GM12878 (cell line): ENCODE measurements around the gene TRPM6. TPM values are rescaled to one million over a fixed set of nuclear protein-coding genes. Genes with fewer than 3 reads are reported as not detected.

Experiments
- ATAC-seq: fragments of 200-7000 bp; cut with Tn5 transposase; 3 replicates; pipeline ENCODE4 v1.9.1; 2020; ENCODE audit warnings: mild to moderate bottlenecking, moderate library complexity
- BruUV-seq: library from RNA; stranded (reverse); fragments of 400-500 nt; replicated peaks from 2 replicates; lab custom pipeline; 2021; lab: Mats Ljungman, UMichigan
- CTCF ChIA-PET: fragments of 300-600 bp; sonication (Branson Sonifier 250); formaldehyde crosslinking; extraction: SDS; loops from one replicate; lab custom pipeline; 2021; ENCODE audit warnings: inconsistent platforms; lab: Yijun Ruan, JAX
- POLR2A ChIA-PET: fragments of 350-600 bp; formaldehyde crosslinking; extraction: SDS; loops from one replicate; lab custom pipeline; 2021; ENCODE audit warnings: inconsistent platforms; lab: Charles Lee
- RAD21 ChIA-PET: fragments of 300-600 bp; sonication (Branson Sonifier 250); formaldehyde crosslinking; loops from one replicate; lab custom pipeline; 2023; ENCODE audit warnings: antibody characterized with exemption; ENCODE audit not compliant: unreplicated experiment; lab: Charles Lee
- SMC1A ChIA-PET: fragments of 300-600 bp; sonication (Branson Sonifier 250); formaldehyde crosslinking; loops from one replicate; lab custom pipeline; 2023; ENCODE audit not compliant: unreplicated experiment, uncharacterized antibody; lab: Charles Lee
- DNase-seq: peaks from one replicate; pipeline ENCODE4 v3.0.0-alpha.2; 2011; ENCODE audit warnings: low read depth, low spot score
- FAIRE-seq: peaks from 3 replicates; lab custom pipeline; 2011; peaks lifted over from hg19 to GRCh38; lab: Jason Lieb, UNC
- H2AFZ ChIP-seq: 2 replicates; pipeline ENCODE4 v1.6.0; 2011; ENCODE audit warnings: low read depth, low read length, control low read depth; ENCODE audit not compliant: control insufficient read depth
- H3K27ac ChIP-seq: 2 replicates; pipeline ENCODE4 v1.5.1; 2011; ENCODE audit warnings: control low read depth; ENCODE audit not compliant: control insufficient read depth, insufficient read depth
- H3K27me3 ChIP-seq, 2 experiments: replicated peaks in 1 of 2; 2 replicates each; pipeline versions ENCODE4 v1.6.0 to v1.6.1; 2011; ENCODE audit warnings: low read length in 1 of 2; ENCODE audit not compliant: control insufficient read depth in 2 of 2, insufficient read depth in 2 of 2
- H3K36me3 ChIP-seq, 2 experiments: 2 replicates each; pipeline ENCODE4 v1.5.1; 2011; ENCODE audit warnings: low read length in 1 of 2; ENCODE audit not compliant: control insufficient read depth in 2 of 2, insufficient read depth in 2 of 2
- H3K4me1 ChIP-seq: 2 replicates; pipeline ENCODE4 v1.6.1; 2011; ENCODE audit warnings: mild to moderate bottlenecking, low read length, moderate library complexity, mixed read lengths; ENCODE audit not compliant: control insufficient read depth, insufficient read depth
- H3K4me2 ChIP-seq: 2 replicates; pipeline ENCODE4 v1.6.0; 2011; ENCODE audit warnings: control low read depth; ENCODE audit not compliant: control insufficient read depth, insufficient read depth
- H3K4me3 ChIP-seq: fragments of 200-600 bp; sonication (generic); 2 replicates; pipeline ENCODE4 v1.5.1; 2016
- H3K79me2 ChIP-seq: 2 replicates; pipeline ENCODE4 v1.6.0; 2011; ENCODE audit warnings: low read length; ENCODE audit not compliant: control insufficient read depth, insufficient read depth
- H3K9ac ChIP-seq: 2 replicates; pipeline ENCODE4 v1.8.0; 2011; ENCODE audit warnings: low read length, control low read depth, mixed read lengths; ENCODE audit not compliant: control insufficient read depth, insufficient read depth
- H3K9me3 ChIP-seq: replicated peaks from 3 replicates; pipeline ENCODE4 v1.5.1; 2011; ENCODE audit warnings: mild to moderate bottlenecking, low read length; ENCODE audit not compliant: control insufficient read depth, insufficient read depth
- H4K20me1 ChIP-seq: 2 replicates; pipeline ENCODE4 v1.6.0; 2011; ENCODE audit not compliant: control insufficient read depth, insufficient read depth
- BMI1 ChIP-seq: fragments of 450-650 bp; IDR thresholded peaks from 2 replicates; pipeline ENCODE4 v1.6.1; 2016; ENCODE audit warnings: mild to moderate bottlenecking, moderate library complexity, borderline replicate concordance
- CREM ChIP-seq: IDR thresholded peaks from 2 replicates; pipeline ENCODE4 v1.6.1; 2014; ENCODE audit warnings: antibody characterized with exemption, low read depth
- EZH2 ChIP-seq: IDR thresholded peaks from 2 replicates; pipeline ENCODE4 v1.6.1; 2012; ENCODE audit warnings: low read depth, mild to moderate bottlenecking, control low read depth, inconsistent platforms, low read length, borderline replicate concordance; ENCODE audit not compliant: control insufficient read depth
- JUNB ChIP-seq: IDR thresholded peaks from 2 replicates; pipeline ENCODE4 v1.6.1; 2016; ENCODE audit warnings: antibody characterized with exemption, mild to moderate bottlenecking
- KAT2A ChIP-seq: conservative IDR thresholded peaks from 2 replicates; pipeline ENCODE4 v1.6.1; 2011; ENCODE audit warnings: low read depth, low read length; ENCODE audit not compliant: control insufficient read depth
- KDM1A ChIP-seq: fragments of 200-600 bp; sonication (generic); IDR thresholded peaks from 2 replicates; pipeline ENCODE4 v1.6.1; 2016; ENCODE audit warnings: borderline replicate concordance
- MXI1 ChIP-seq: fragments of 150-350 bp; IDR thresholded peaks from 2 replicates; pipeline ENCODE4 v1.6.1; 2011; ENCODE audit warnings: low read depth, mild to moderate bottlenecking, inconsistent platforms, low read length, improper control_type of control experiment
- POLR2A ChIP-seq: IDR thresholded peaks from 2 replicates; pipeline ENCODE4 v1.6.1; 2011; ENCODE audit warnings: low read depth, mild to moderate bottlenecking, low read length
- POLR2AphosphoS5 ChIP-seq: IDR thresholded peaks from 2 replicates; pipeline ENCODE4 v1.6.1; 2011; ENCODE audit warnings: mild to moderate bottlenecking, low read length, inconsistent platforms
- POU2F2 ChIP-seq: IDR thresholded peaks from 3 replicates; pipeline ENCODE4 v1.6.1; 2011; ENCODE audit warnings: low read depth, mild to moderate bottlenecking, low read length, borderline replicate concordance
- SIN3A ChIP-seq: IDR thresholded peaks from 2 replicates; pipeline ENCODE4 v1.6.1; 2012; ENCODE audit warnings: low read depth, low read length, improper control_type of control experiment
- SPI1 ChIP-seq: IDR thresholded peaks from 2 replicates; pipeline ENCODE4 v1.6.1; 2011; ENCODE audit warnings: low read depth, mild to moderate bottlenecking, low read length, moderate library complexity, borderline replicate concordance; ENCODE audit not compliant: insufficient read depth
- USF1 ChIP-seq: IDR thresholded peaks from 2 replicates; pipeline ENCODE4 v1.6.1; 2011; ENCODE audit warnings: borderline replicate concordance, low read depth, mild to moderate bottlenecking, moderate library complexity, mixed read lengths, low read length; ENCODE audit not compliant: insufficient read depth; ENCODE audit errors: extremely low read length
- ZBED1 ChIP-seq: IDR thresholded peaks from 2 replicates; pipeline ENCODE4 v1.6.1; 2016; ENCODE audit warnings: borderline replicate concordance
- ZNF622 ChIP-seq: fragments of 450-650 bp; IDR thresholded peaks from 2 replicates; pipeline ENCODE4 v1.6.1; 2017; ENCODE audit warnings: mild to moderate bottlenecking, inconsistent platforms
- WGBS: methylation state at CpG from one replicate; pipeline ENCODE4 v1.1.6; 2016; ENCODE audit warnings: low lambda C conversion rate; ENCODE audit not compliant: insufficient replicate concordance, insufficient coverage; ENCODE audit errors: missing lambda C conversion rate; 5-methylcytosine and 5-hydroxymethylcytosine counted together
- in situ Hi-C: fragments of 300-500 bp; cut with MboI; formaldehyde crosslinking; loops from 9 replicates; pipeline ENCODE4 v1.14.3; 2018; ENCODE audit warnings: mixed read lengths
- intact Hi-C: fragments of 100-400 bp; cut with micrococcal nuclease; formaldehyde crosslinking; loops from one replicate; pipeline ENCODE4 v1.14.2; 2022; ENCODE audit not compliant: unreplicated experiment
- polyA plus RNA-seq, 11 experiments: library from polyadenylated mRNA; depleted of rRNA in 4 of 11; unstranded in 6 of 11; stranded (reverse) in 5 of 11; fragments of >200 nt; fragmentation: Nextera tagmentation in 4 of 11; fragmentation: Illumina TruSeq in 1 of 11; extraction: Ambion mirVana in 4 of 11; extraction: Trizol in 1 of 11; gene quantifications; 1 replicate in 1 of 11; 2 replicates in 10 of 11; pipeline versions ENCODE4 v1.2.1 to v1.2.3, GENCODE V29; 2011 to 2016; ENCODE audit warnings: inconsistent platforms in 2 of 11, missing spikeins in 2 of 11, low read depth in 1 of 11
- total RNA-seq, 4 experiments: library from RNA; depleted of rRNA in 3 of 4; stranded (reverse); fragments of >200 nt in 3 of 4; fragmentation: Illumina TruSeq in 1 of 4; extraction: Trizol in 1 of 4; gene quantifications; 2 replicates each; pipeline versions ENCODE4 v1.2.1 to v1.2.3, GENCODE V29; 2013 to 2021
- TF ChIP-seq, protein P1 (sequence below): fragments of 150-350 bp; IDR thresholded peaks from 2 replicates; pipeline ENCODE4 v1.6.1; 2016; ENCODE audit warnings: low read depth, low read length
- TF ChIP-seq, protein P2 (sequence below): IDR thresholded peaks from 2 replicates; pipeline ENCODE4 v1.6.1; 2012; ENCODE audit warnings: improper control_type of control experiment, low read depth, low read length; ENCODE audit not compliant: insufficient replicate concordance

The TRPM6 gene
- total and polyA plus RNA-seq, 10 of the 15 experiments (the other 5 are each of a cell fraction or from before 2014, with no cell fraction given), result under 0.01 to 0.34 (median 0.05) TPM; not detected in 1

GRCh38 chr9:74910036-74910435 is 22.3 kb upstream of the TRPM6 start:
- Histone ChIP-seq H3K27me3 (no peaks in the 10 kb centered on the region; a peak in 2 of 4 replicates), H3K4me3 (no peak overlapping the region), H4K20me1 (no peaks in the 10 kb centered on the region), H2AFZ (no peak overlapping the region), H3K9me3 (no peaks in the 10 kb centered on the region; the same call in 2 of the 3 replicates), H3K36me3 (no peaks in the 10 kb centered on the region), H3K79me2 (no peaks in the 10 kb centered on the region), H3K4me1 (no peaks in the 10 kb centered on the region), H3K4me2 (no peak overlapping the region), H3K9ac (no peak overlapping the region), H3K27ac (no peak overlapping the region)
- ChIA-PET RAD21 (no interaction called here), SMC1A (interaction anchor here (0.9 to 1.3 kb wide), 2 partner anchors 90 to 137 kb away, joined by 3 read pairs; no protein-coding TSS in a partner anchor), POLR2A (no interaction called here), CTCF (no interaction called here)
- intact Hi-C loops, result no loop called here
- DNase-seq (no peak), FAIRE-seq (no peak), ATAC-seq (no peak)
- WGBS, result 45% methylated on average over 2 of the region's 2 CpGs
- no TSS peak for BruUV-seq
- in situ Hi-C loops, result no loop called here
- no peak for TF ChIP-seq POU2F2
- no peak for TF ChIP-seq USF1
- no peak for TF ChIP-seq ZNF622
- no peak for TF ChIP-seq EZH2
- TF ChIP-seq, protein P1, sequence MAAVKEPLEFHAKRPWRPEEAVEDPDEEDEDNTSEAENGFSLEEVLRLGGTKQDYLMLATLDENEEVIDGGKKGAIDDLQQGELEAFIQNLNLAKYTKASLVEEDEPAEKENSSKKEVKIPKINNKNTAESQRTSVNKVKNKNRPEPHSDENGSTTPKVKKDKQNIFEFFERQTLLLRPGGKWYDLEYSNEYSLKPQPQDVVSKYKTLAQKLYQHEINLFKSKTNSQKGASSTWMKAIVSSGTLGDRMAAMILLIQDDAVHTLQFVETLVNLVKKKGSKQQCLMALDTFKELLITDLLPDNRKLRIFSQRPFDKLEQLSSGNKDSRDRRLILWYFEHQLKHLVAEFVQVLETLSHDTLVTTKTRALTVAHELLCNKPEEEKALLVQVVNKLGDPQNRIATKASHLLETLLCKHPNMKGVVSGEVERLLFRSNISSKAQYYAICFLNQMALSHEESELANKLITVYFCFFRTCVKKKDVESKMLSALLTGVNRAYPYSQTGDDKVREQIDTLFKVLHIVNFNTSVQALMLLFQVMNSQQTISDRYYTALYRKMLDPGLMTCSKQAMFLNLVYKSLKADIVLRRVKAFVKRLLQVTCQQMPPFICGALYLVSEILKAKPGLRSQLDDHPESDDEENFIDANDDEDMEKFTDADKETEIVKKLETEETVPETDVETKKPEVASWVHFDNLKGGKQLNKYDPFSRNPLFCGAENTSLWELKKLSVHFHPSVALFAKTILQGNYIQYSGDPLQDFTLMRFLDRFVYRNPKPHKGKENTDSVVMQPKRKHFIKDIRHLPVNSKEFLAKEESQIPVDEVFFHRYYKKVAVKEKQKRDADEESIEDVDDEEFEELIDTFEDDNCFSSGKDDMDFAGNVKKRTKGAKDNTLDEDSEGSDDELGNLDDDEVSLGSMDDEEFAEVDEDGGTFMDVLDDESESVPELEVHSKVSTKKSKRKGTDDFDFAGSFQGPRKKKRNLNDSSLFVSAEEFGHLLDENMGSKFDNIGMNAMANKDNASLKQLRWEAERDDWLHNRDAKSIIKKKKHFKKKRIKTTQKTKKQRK, result no peak
- no peak for TF ChIP-seq SPI1
- no peak for TF ChIP-seq SIN3A
- no peak for TF ChIP-seq POLR2A
- TF ChIP-seq, protein P2, sequence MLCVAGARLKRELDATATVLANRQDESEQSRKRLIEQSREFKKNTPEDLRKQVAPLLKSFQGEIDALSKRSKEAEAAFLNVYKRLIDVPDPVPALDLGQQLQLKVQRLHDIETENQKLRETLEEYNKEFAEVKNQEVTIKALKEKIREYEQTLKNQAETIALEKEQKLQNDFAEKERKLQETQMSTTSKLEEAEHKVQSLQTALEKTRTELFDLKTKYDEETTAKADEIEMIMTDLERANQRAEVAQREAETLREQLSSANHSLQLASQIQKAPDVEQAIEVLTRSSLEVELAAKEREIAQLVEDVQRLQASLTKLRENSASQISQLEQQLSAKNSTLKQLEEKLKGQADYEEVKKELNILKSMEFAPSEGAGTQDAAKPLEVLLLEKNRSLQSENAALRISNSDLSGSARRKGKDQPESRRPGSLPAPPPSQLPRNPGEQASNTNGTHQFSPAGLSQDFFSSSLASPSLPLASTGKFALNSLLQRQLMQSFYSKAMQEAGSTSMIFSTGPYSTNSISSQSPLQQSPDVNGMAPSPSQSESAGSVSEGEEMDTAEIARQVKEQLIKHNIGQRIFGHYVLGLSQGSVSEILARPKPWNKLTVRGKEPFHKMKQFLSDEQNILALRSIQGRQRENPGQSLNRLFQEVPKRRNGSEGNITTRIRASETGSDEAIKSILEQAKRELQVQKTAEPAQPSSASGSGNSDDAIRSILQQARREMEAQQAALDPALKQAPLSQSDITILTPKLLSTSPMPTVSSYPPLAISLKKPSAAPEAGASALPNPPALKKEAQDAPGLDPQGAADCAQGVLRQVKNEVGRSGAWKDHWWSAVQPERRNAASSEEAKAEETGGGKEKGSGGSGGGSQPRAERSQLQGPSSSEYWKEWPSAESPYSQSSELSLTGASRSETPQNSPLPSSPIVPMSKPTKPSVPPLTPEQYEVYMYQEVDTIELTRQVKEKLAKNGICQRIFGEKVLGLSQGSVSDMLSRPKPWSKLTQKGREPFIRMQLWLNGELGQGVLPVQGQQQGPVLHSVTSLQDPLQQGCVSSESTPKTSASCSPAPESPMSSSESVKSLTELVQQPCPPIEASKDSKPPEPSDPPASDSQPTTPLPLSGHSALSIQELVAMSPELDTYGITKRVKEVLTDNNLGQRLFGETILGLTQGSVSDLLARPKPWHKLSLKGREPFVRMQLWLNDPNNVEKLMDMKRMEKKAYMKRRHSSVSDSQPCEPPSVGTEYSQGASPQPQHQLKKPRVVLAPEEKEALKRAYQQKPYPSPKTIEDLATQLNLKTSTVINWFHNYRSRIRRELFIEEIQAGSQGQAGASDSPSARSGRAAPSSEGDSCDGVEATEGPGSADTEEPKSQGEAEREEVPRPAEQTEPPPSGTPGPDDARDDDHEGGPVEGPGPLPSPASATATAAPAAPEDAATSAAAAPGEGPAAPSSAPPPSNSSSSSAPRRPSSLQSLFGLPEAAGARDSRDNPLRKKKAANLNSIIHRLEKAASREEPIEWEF, result no peak
- no peak for TF ChIP-seq BMI1
- no peak for TF ChIP-seq KAT2A
- no peak for TF ChIP-seq POLR2AphosphoS5
- TF ChIP-seq KDM1A, result no peak
- TF ChIP-seq CREM, result no peak
- no peak for TF ChIP-seq JUNB
- TF ChIP-seq ZBED1, result no peak
- no peak for TF ChIP-seq MXI1
